GM12892 (cell line): ENCODE results near the gene RASAL3.

Experiments
- POLR2A ChIP-seq: IDR thresholded peaks from 2 replicates; pipeline ENCODE4 v1.6.1; 2011; ENCODE audit warnings: low read depth, low read length, control low read depth
- POLR2AphosphoS5 ChIP-seq: IDR thresholded peaks from 2 replicates; pipeline ENCODE4 v1.6.1; 2011; ENCODE audit warnings: low read depth, low read length, control low read depth
- TAF1 ChIP-seq: IDR thresholded peaks from 2 replicates; pipeline ENCODE4 v1.6.1; 2011; ENCODE audit warnings: low read depth, mild to moderate bottlenecking, control low read depth, low read length, borderline replicate concordance

DNA sequence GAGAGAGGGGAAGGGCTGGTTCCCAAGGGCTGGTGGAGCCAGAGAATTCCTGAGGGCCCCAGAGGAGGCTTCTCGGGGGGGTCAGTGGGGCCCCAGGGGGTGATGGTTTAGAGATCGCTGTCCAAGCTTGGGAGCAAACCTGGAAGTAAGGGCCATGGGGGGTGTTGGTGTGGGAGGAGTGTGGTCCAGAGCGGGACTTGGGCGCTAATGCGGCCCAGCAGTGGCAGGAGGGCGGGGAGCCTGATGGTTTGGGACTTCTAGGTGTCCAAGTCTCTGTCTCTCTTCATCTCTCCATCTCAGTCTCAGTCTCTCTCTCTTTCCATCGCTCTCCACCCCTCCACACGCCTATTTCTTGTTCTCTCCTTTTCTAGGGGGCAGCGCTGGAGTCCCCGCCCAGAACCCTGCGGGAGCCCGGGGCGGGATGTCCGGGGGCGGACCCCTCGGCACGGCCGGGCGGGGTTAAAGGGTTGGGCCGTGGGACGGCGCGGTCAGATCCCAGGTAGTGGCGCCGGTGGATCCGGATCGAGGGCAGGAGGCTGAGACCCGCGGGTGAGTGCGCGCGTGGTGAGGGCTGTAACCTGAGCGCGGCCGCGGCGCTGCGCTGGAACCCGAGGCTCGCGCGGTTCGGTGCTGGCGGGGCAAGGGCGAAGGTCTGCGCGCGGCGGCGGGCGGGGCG, 43.8 kb upstream of the RASAL3 start, which contains the start of gene CYP4F22:
- TF ChIP-seq POLR2A, result no peak
- TF ChIP-seq POLR2AphosphoS5, result no peak
- no peak for TF ChIP-seq TAF1
